Measurements from ENCODE around the gene COL8A1.

The COL8A1 gene

GRCh38 chr3:99845331-99845730 lies 206.9 kb downstream of the COL8A1 start:
- no peak for DNase-seq (ENCODE audit: low read depth in 2 of 2)

DNA sequence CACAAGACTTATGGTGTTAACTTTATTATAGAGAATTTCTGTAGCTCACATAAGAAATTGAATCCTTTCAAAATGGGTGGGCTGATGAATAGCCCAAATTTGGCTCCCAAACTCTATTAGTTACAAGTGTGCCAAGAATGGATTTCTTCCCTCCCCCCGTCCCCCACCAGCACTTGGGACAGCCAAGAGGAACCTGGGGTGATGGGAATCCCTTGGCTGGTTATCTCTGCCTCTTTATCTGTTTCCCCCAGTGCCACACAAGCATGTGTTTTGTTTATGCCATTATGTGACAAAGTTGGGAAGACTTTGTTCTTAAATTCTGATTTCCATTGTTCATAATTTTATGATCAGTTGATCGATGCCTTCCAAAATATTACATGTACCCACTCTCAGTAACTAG lies 207.6 kb downstream of the COL8A1 start:
- DNase-seq (ENCODE audit: low read depth in 2 of 2), result no peak

DNA sequence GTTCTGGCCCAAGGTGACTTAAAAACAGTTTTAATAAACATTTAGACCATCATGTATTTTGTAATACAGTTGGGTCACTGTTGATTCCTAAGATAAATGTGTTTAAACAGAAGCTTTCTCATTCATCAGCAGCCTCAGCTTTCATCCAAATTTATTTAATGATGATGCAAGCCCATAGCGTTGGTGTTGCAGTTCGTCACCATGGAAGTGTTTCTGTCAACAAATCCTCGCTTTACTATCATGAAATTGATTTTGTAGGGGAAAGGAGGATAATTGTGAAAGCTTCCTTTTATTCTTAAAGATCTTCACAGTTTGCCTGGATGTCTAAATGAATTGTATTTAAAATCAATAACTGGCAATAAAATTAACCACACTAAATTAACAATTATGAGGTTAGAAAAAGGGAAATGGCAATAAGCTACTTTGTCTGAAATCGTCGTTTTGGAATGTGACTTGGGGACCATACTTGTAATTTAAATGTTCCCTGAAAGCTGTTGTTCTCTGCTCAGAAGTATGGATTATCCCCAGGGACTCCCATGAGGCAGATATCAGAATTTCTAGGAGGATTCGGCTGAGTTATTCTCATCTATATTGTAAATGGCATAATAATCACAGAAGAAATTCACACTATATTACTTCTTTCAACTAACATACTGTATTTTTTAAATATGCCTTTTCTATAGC lies 208.2 kb downstream of the COL8A1 start:
- no peak for DNase-seq (ENCODE audit: low read depth in 2 of 2)

GRCh38 chr3:99848433-99848832 lies 210.0 kb downstream of the COL8A1 start:
- no peak for DNase-seq (ENCODE audit: low read depth in 2 of 2)

Measured in stimulated activated CD8-positive, alpha-beta memory T cell treated with anti-CD3 and anti-CD28 coated beads, Interleukin-15, amount 100 ng/mL, for 48 hours (primary cell).